Activated T-helper 2 cell treated with anti-CD3 and anti-CD28 coated beads, Interferon-gamma antibody, Interleukin-2, Interleukin-4, amounts not matched to agents 10 μg/mL and 5 μg/mL and 100 μg/mL, durations not matched to agents 14 hours and 24 hours and 36 hours (primary cell): Measurements from ENCODE around the gene OR51B2. TPM values are rescaled to one million over a fixed set of nuclear protein-coding genes. Genes with fewer than 3 reads are reported as not detected.
"Not testable (repeated sequence)": the region's sequence is repeated elsewhere in the genome, so short reads cannot be mapped to it uniquely, and the experiment has no call there.

ENCODE experiments used
- DNase-seq: peaks from one replicate; pipeline ENCODE4 v3.0.0; 2021; ENCODE audit warnings: low spot score
- H3K27ac Mint-ChIP-seq: one replicate; pipeline ENCODE4 v1.8.0; 2021; ENCODE audit warnings: mixed read lengths
- H3K27me3 Mint-ChIP-seq: one replicate; pipeline ENCODE4 v1.8.0; 2021; ENCODE audit warnings: low read depth, mixed read lengths
- H3K36me3 Mint-ChIP-seq: one replicate; pipeline ENCODE4 v1.8.0; 2021; ENCODE audit warnings: low read depth, mixed read lengths
- H3K4me1 Mint-ChIP-seq: one replicate; pipeline ENCODE4 v1.8.0; 2021; ENCODE audit warnings: low read depth, mixed read lengths
- H3K4me3 Mint-ChIP-seq: one replicate; pipeline ENCODE4 v1.8.0; 2021; ENCODE audit warnings: low read depth, mild to moderate bottlenecking, moderate library complexity, mixed read lengths
- H3K9me3 Mint-ChIP-seq: one replicate; pipeline ENCODE4 v1.8.0; 2021; ENCODE audit warnings: mixed read lengths
- intact Hi-C: fragments of 100-400 bp; cut with micrococcal nuclease; formaldehyde crosslinking; loops from one replicate; pipeline ENCODE4 v1.15.1; 2023
- total RNA-seq: library from RNA; stranded (reverse); gene quantifications from 2 replicates; pipeline ENCODE4 v1.2.3, GENCODE V29; 2022

The OR51B2 gene
- total RNA-seq, 1 donor from 2014 or later = not detected

GRCh38 chr11:5301846-5302245, 22.3 kb downstream of the OR51B2 start, which contains the start of gene OR51B4:
TSS of gene OR51B4 (minus strand) at chr11:5301946. CDS start at chr11:5301946, 0 bp downstream.
- intact Hi-C loops = no loop called here
- Mint-ChIP-seq H3K9me3 (no peaks in the 10 kb centered on the region), H3K36me3 (no peaks in the 10 kb centered on the region), H3K4me3 (no peak within 1 kb of the TSS), H3K4me1 (no peaks in the 10 kb centered on the region), H3K27ac (no peak within 1 kb of the TSS), H3K27me3 (no peaks in the 10 kb centered on the region)
- no peak for DNase-seq

DNA sequence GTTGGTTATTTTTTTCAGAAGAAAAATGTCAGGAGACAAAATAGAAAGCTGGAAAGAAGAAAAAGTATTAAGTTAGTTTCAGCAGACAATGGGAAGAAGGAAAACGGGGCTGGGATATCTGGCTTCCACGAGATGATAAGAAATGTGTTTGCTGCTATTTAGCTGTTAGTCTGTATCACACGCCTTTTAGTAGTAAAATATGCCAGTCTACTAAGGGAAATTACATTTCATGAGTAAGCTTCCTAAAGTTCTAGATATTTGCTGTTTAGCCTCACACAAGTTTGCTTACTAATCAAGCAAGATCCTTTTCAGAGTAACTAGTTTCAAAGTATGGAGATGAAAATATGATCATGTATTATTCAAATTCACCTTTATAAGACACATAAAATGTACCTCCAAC, 23.8 kb downstream of the OR51B2 start:
- H3K4me3 Mint-ChIP-seq = no peak overlapping the region
- intact Hi-C loops = no loop called here
- DNase-seq = no peak
- no peaks in the 10 kb centered on the region for H3K4me1 Mint-ChIP-seq
- H3K27me3 Mint-ChIP-seq = no peaks in the 10 kb centered on the region
- no peaks in the 10 kb centered on the region for H3K9me3 Mint-ChIP-seq
- no peak overlapping the region for H3K27ac Mint-ChIP-seq
- H3K36me3 Mint-ChIP-seq = no peaks in the 10 kb centered on the region

DNA sequence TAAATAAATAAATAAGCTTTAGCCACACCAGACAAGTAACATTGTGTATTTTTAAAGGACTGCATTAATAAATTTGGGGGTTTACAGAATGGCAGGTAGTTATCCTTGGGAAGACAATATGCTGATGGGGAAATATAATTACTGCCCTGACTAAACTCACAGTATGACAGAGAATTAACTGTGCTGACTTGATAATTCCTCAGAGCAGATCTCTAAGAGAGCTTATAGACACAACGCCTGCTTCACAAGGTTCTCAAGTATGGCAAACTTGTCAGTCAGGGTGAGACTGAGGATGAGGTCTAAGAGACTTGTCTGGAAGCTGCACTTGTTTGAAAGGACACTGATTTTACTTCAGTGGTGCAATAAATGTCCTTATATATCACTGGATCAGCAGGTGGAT, 25.6 kb downstream of the OR51B2 start:
- H3K9me3 Mint-ChIP-seq = no peaks in the 10 kb centered on the region
- DNase-seq = no peak
- no peaks in the 10 kb centered on the region for H3K27me3 Mint-ChIP-seq
- intact Hi-C loops = loop anchor here (10.0 kb wide), 1 partner anchor 94 kb away; the partner anchor contains the start of gene OR51V1
- no peak overlapping the region for H3K4me3 Mint-ChIP-seq
- no peaks in the 10 kb centered on the region for H3K4me1 Mint-ChIP-seq
- H3K36me3 Mint-ChIP-seq = no peaks in the 10 kb centered on the region
- H3K27ac Mint-ChIP-seq = no peak overlapping the region

GRCh38 chr11:5297721-5298323, 26.3 kb downstream of the OR51B2 start:
- DNase-seq = no peak
- H3K9me3 Mint-ChIP-seq = no peaks in the 10 kb centered on the region
- no peak overlapping the region for H3K27ac Mint-ChIP-seq
- no peaks in the 10 kb centered on the region for H3K4me1 Mint-ChIP-seq
- no peaks in the 10 kb centered on the region for H3K27me3 Mint-ChIP-seq
- intact Hi-C loops = loop anchor here (10.0 kb wide), 1 partner anchor 93 kb away; the partner anchor contains the start of gene OR51V1
- H3K4me3 Mint-ChIP-seq = no peak overlapping the region
- no peaks in the 10 kb centered on the region for H3K36me3 Mint-ChIP-seq

- H3K9me3 Mint-ChIP-seq, DNase-seq, H3K36me3 Mint-ChIP-seq, H3K27me3 Mint-ChIP-seq, H3K27ac Mint-ChIP-seq, H3K4me1 Mint-ChIP-seq, H3K4me3 Mint-ChIP-seq: not testable (repeated sequence)
- intact Hi-C loops = loop anchor here (10.0 kb wide), 1 partner anchor 90 kb away; the partner anchor contains the start of gene OR51V1
Observed at GRCh38 chr11:5294342-5294995, 29.6 kb downstream of the OR51B2 start.

- Mint-ChIP-seq H3K27ac (no peak overlapping the region), H3K4me3 (no peak overlapping the region), H3K4me1 (no peaks in the 10 kb centered on the region), H3K27me3 (no peaks in the 10 kb centered on the region), H3K9me3 (no peaks in the 10 kb centered on the region), H3K36me3 (no peaks in the 10 kb centered on the region)
- intact Hi-C loops = loop anchor here (10.0 kb wide), 1 partner anchor 88 kb away; the partner anchor contains the start of gene OR51V1
- no peak for DNase-seq
Observed at GRCh38 chr11:5293028-5293427, 31.1 kb downstream of the OR51B2 start.

GRCh38 chr11:5291207-5291838, 32.8 kb downstream of the OR51B2 start:
- H3K27me3 Mint-ChIP-seq = no peaks in the 10 kb centered on the region
- H3K36me3 Mint-ChIP-seq = no peaks in the 10 kb centered on the region
- H3K27ac Mint-ChIP-seq = no peak overlapping the region
- H3K9me3 Mint-ChIP-seq = no peaks in the 10 kb centered on the region
- no peaks in the 10 kb centered on the region for H3K4me1 Mint-ChIP-seq
- no peak for DNase-seq
- intact Hi-C loops = loop anchor here (1.0 to 10.0 kb wide), 2 partner anchors 87 to 167 kb away; partner anchors contain the start of gene OR51V1
- H3K4me3 Mint-ChIP-seq = no peak overlapping the region

- Mint-ChIP-seq H3K36me3 (no peaks in the 10 kb centered on the region), H3K4me1 (no peaks in the 10 kb centered on the region), H3K9me3 (no peaks in the 10 kb centered on the region), H3K27me3 (no peaks in the 10 kb centered on the region), H3K4me3 (no peak overlapping the region), H3K27ac (no peak overlapping the region)
- intact Hi-C loops = loop anchor here (10.0 kb wide), 1 partner anchor 85 kb away; the partner anchor contains the start of gene OR51V1
- DNase-seq = no peak
Observed at GRCh38 chr11:5290106-5290505, 34.0 kb downstream of the OR51B2 start.

DNA sequence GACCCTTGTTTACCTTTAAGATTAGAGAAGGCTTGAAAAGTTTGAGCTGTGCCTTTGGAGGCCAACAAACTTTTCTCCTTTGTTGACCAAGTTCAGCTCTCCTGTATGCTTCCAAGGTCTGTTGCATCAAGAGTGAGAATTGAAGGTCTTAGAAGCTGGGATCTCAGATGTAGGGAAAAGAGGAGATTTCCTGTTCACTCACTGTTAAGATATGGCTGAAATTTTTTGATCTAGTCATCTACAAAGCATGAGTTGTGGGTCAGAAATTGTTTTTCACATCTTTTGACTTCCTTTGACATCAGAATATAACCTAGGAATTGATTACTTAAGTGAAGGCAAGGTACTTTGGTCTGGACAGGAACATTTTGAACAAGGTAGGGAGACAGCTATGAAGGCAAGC, 34.4 kb downstream of the OR51B2 start:
- no peaks in the 10 kb centered on the region for H3K9me3 Mint-ChIP-seq
- no peaks in the 10 kb centered on the region for H3K4me1 Mint-ChIP-seq
- no peak overlapping the region for H3K27ac Mint-ChIP-seq
- no peaks in the 10 kb centered on the region for H3K36me3 Mint-ChIP-seq
- DNase-seq = no peak
- no peak overlapping the region for H3K4me3 Mint-ChIP-seq
- intact Hi-C loops = loop anchor here (10.0 kb wide), 1 partner anchor 85 kb away; the partner anchor contains the start of gene OR51V1
- no peaks in the 10 kb centered on the region for H3K27me3 Mint-ChIP-seq

DNA sequence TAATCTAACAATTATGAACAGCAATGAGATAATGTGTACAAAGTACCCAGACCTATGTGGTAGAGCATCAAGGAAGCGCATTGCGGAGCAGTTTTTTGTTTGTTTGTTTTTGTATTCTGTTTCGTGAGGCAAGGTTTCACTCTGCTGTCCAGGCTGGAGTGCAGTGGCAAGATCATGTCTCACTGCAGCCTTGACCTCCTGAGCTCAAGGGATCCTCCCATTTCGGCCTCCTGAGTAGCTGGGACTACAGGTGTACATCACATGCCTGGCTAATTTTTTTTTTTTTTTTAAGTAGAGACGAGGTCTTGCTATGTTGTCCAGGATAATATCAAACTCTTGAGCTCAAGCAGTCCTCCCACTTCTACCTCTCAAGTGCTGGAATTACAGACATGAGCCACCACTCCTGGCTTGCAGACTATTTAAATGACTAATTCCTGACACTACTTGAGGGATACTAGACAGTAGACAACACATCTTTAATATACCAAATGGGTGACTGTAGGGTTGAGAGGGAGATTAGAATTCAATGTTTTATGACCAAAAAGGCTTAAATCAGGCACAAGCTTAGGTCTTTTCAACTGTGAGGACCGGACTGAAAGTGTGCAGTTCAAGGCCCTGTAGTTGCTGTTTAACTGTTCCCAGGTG, 35.1 kb downstream of the OR51B2 start:
- Mint-ChIP-seq H3K36me3 (no peaks in the 10 kb centered on the region), H3K9me3 (no peaks in the 10 kb centered on the region), H3K27me3 (no peaks in the 10 kb centered on the region), H3K27ac (no peak overlapping the region), H3K4me1 (no peaks in the 10 kb centered on the region), H3K4me3 (no peak overlapping the region)
- intact Hi-C loops = no loop called here
- no peak for DNase-seq

GRCh38 chr11:5288108-5288905, 35.8 kb downstream of the OR51B2 start:
- Mint-ChIP-seq H3K27ac (no peak overlapping the region), H3K4me1 (no peaks in the 10 kb centered on the region), H3K4me3 (no peak overlapping the region), H3K9me3 (no peaks in the 10 kb centered on the region), H3K36me3 (no peaks in the 10 kb centered on the region), H3K27me3 (no peaks in the 10 kb centered on the region)
- intact Hi-C loops = no loop called here
- DNase-seq = no peak

- H3K36me3 Mint-ChIP-seq = no peaks in the 10 kb centered on the region
- intact Hi-C loops = no loop called here
Observed at GRCh38 chr11:5286901-5287300, 37.2 kb downstream of the OR51B2 start.

More at GRCh38 chr11:5286901-5287300, 37.2 kb downstream of the OR51B2 start:
- no peak for DNase-seq
- Mint-ChIP-seq H3K4me1 (no peaks in the 10 kb centered on the region), H3K4me3 (no peak overlapping the region), H3K27ac (no peak overlapping the region), H3K9me3 (no peaks in the 10 kb centered on the region), H3K27me3 (no peaks in the 10 kb centered on the region)
